Uterus (tissue), 4 donors: ENCODE data around the gene TMEM11. TPM values are rescaled to one million over a fixed set of nuclear protein-coding genes. Genes with fewer than 3 reads are reported as not detected.
A peak's percentile ranks its signal among the peaks of the same experiment; 100 is the strongest.

Source experiments
- DNase-seq, 2 donors: peaks; one replicate each; pipeline ENCODE4 v3.0.0-alpha.2; 2019 to 2020
- H3K27ac ChIP-seq, 2 donors: fragments of 200-600 bp; sonication (generic); 1 replicate in 1 of 2; 2 replicates in 1 of 2; pipeline ENCODE4 v1.5.1; 2016 to 2018
- H3K27me3 ChIP-seq, 2 donors: fragments of 200-600 bp; sonication (generic); one replicate each; pipeline ENCODE4 v1.5.1; 2018 to 2019; ENCODE audit warnings: control low read depth in 1 of 2
- H3K36me3 ChIP-seq, 2 donors: fragments of 200-600 bp; sonication (generic); one replicate each; pipeline ENCODE4 v1.5.1; 2019; ENCODE audit warnings: control low read depth in 1 of 2
- H3K4me1 ChIP-seq, 2 donors: fragments of 200-600 bp; sonication (generic); one replicate each; pipeline ENCODE4 v1.5.1; 2018 to 2019; ENCODE audit warnings: control low read depth in 1 of 2
- H3K4me3 ChIP-seq, 2 donors: fragments of 200-600 bp; sonication (generic); 1 replicate in 1 of 2; 2 replicates in 1 of 2; pipeline ENCODE4 v1.5.1; 2018 to 2019; ENCODE audit warnings: mild to moderate bottlenecking in 1 of 2
- H3K9me3 ChIP-seq, 2 donors: fragments of 200-600 bp; sonication (generic); one replicate each; pipeline ENCODE4 v1.5.1; 2019; ENCODE audit warnings: control low read depth in 1 of 2
- CTCF ChIP-seq, 4 experiments: fragments of 200-600 bp in 2 of 4; fragments of 450-650 bp in 2 of 4; sonication (generic) in 2 of 4; IDR thresholded peaks; one replicate each; pipeline ENCODE4 v1.5.1; 2016 to 2019; ENCODE audit warnings: antibody characterized with exemption in 4 of 4, mild to moderate bottlenecking in 2 of 4, moderate library complexity in 1 of 4
- POLR2A ChIP-seq, 2 donors: fragments of 450-650 bp; IDR thresholded peaks; one replicate each; pipeline ENCODE4 v1.6.1; 2016; ENCODE audit warnings: antibody characterized with exemption in 2 of 2, mild to moderate bottlenecking in 1 of 2, moderate library complexity in 1 of 2
- intact Hi-C: fragments of 100-400 bp; cut with DNase I; formaldehyde crosslinking; loops from one replicate; pipeline ENCODE4 v1.15.1; 2023; ENCODE audit warnings: low total_unique reads
- total RNA-seq, 4 donors: library from RNA; depleted of rRNA in 3 of 4; stranded (reverse); fragments of >200 nt in 3 of 4; gene quantifications; one replicate each; pipeline versions ENCODE4 v1.1.0 to v1.2.4, GENCODE V29; 2014 to 2023
- donor health status: DM: yes; HTN: yes; CAD: no.

Gene TMEM11
- total RNA-seq, 4 donors from 2014 or later: 6.9 to 23.8 (median 15.3) TPM

- no peak overlapping the region for H3K4me3 ChIP-seq
- no peaks in the 10 kb centered on the region for H3K36me3 ChIP-seq
- H3K27ac ChIP-seq: peak overlapping the region; percentile 5 to 41
- H3K4me1 ChIP-seq: peaks cover 0 to 7% of the 10 kb centered on the region in 2 donors
- no peak for DNase-seq
- intact Hi-C loops: no loop called here
- TF ChIP-seq POLR2A (IDR thresholded peaks at IDR 0.05): no peak
- TF ChIP-seq CTCF (IDR thresholded peaks at IDR 0.05): no peak
- H3K9me3 ChIP-seq: no peaks in the 10 kb centered on the region
- no peaks in the 10 kb centered on the region for H3K27me3 ChIP-seq
Measured at GRCh38 chr17:21191698-21192097, 22.3 kb downstream of the TMEM11 start.

- no peaks in the 10 kb centered on the region for H3K36me3 ChIP-seq
- no peak for DNase-seq
- no peak overlapping the region for H3K4me3 ChIP-seq
- no peak overlapping the region for H3K27ac ChIP-seq
- peaks cover 0 to 7% of the 10 kb centered on the region in 2 donors for H3K4me1 ChIP-seq
- TF ChIP-seq CTCF (IDR thresholded peaks at IDR 0.05): no peak
- no peak for TF ChIP-seq POLR2A (IDR thresholded peaks at IDR 0.05)
- H3K27me3 ChIP-seq: no peaks in the 10 kb centered on the region
- intact Hi-C loops: no loop called here
- H3K9me3 ChIP-seq: no peaks in the 10 kb centered on the region
Measured at GRCh38 chr17:21190078-21190477, 23.9 kb downstream of the TMEM11 start.

- no peaks in the 10 kb centered on the region for H3K36me3 ChIP-seq
- no peak for TF ChIP-seq POLR2A (IDR thresholded peaks at IDR 0.05)
- no peak for TF ChIP-seq CTCF (IDR thresholded peaks at IDR 0.05)
- no peaks in the 10 kb centered on the region for H3K9me3 ChIP-seq
- no peak overlapping the region for H3K4me3 ChIP-seq
- no peaks in the 10 kb centered on the region for H3K27me3 ChIP-seq
- no peak for DNase-seq
- no peak overlapping the region for H3K27ac ChIP-seq
- intact Hi-C loops: no loop called here
- peaks cover 0 to 7% of the 10 kb centered on the region in 2 donors for H3K4me1 ChIP-seq
Measured at GRCh38 chr17:21189361-21189760, 24.6 kb downstream of the TMEM11 start.

- Histone ChIP-seq H3K4me1 (peaks cover 0 to 7% of the 10 kb centered on the region in 2 donors), H3K4me3 (no peak overlapping the region), H3K27ac (peak overlapping the region in 1 of 2 donors; percentile 24), H3K27me3 (no peaks in the 10 kb centered on the region), H3K9me3 (no peaks in the 10 kb centered on the region), H3K36me3 (no peaks in the 10 kb centered on the region)
- TF ChIP-seq CTCF (IDR thresholded peaks at IDR 0.05) (no peak), POLR2A (IDR thresholded peaks at IDR 0.05) (no peak)
- intact Hi-C loops: no loop called here
- no peak for DNase-seq
Measured at GRCh38 chr17:21186399-21187187, 27.4 kb downstream of the TMEM11 start.

GRCh38 chr17:21185061-21185460 is 28.9 kb downstream of the TMEM11 start:
- no peaks in the 10 kb centered on the region for H3K27me3 ChIP-seq
- no peak for TF ChIP-seq CTCF (IDR thresholded peaks at IDR 0.05)
- no peak for TF ChIP-seq POLR2A (IDR thresholded peaks at IDR 0.05)
- H3K27ac ChIP-seq: no peak overlapping the region
- DNase-seq: no peak
- H3K9me3 ChIP-seq: no peaks in the 10 kb centered on the region
- no peaks in the 10 kb centered on the region for H3K4me1 ChIP-seq
- H3K4me3 ChIP-seq: no peak overlapping the region
- H3K36me3 ChIP-seq: no peaks in the 10 kb centered on the region
- intact Hi-C loops: no loop called here
